Endometrium (tissue), 2 donors: ENCODE measurements around the gene HTR4.

Experiments
- FAIRE-seq: peaks from 2 replicates; lab custom pipeline; 2012; peaks lifted over from hg19 to GRCh38; lab: Jason Lieb, UNC
- donor health status: control.
- donor health status: control.

Gene HTR4

GRCh38 chr5:148606296-148606695 is 48.0 kb downstream of the HTR4 start:
- FAIRE-seq, result no peak

- FAIRE-seq, result no peak
Measured at GRCh38 chr5:148599187-148599586, 55.1 kb downstream of the HTR4 start.

GRCh38 chr5:148595697-148596096 is 58.6 kb downstream of the HTR4 start:
- no peak for FAIRE-seq

- FAIRE-seq, result no peak
Measured at GRCh38 chr5:148586796-148587195, 67.5 kb downstream of the HTR4 start.

GRCh38 chr5:148585988-148586387 is 68.3 kb downstream of the HTR4 start:
- no peak for FAIRE-seq

- no peak for FAIRE-seq
Measured at GRCh38 chr5:148584103-148584502, 70.2 kb downstream of the HTR4 start.

- FAIRE-seq, result no peak
Measured at GRCh38 chr5:148583421-148583965, 70.8 kb downstream of the HTR4 start.

- FAIRE-seq, result no peak
Measured at GRCh38 chr5:148574167-148574566, 80.2 kb downstream of the HTR4 start.

GRCh38 chr5:148573374-148573773 is 81.0 kb downstream of the HTR4 start:
- no peak for FAIRE-seq

- no peak for FAIRE-seq
Measured at GRCh38 chr5:148569948-148570347, 84.4 kb downstream of the HTR4 start.

GRCh38 chr5:148565148-148565547 is 89.2 kb downstream of the HTR4 start:
- FAIRE-seq, result no peak

- FAIRE-seq, result no peak
Measured at GRCh38 chr5:148563021-148563420, 91.3 kb downstream of the HTR4 start.

GRCh38 chr5:148561801-148562311 is 92.5 kb downstream of the HTR4 start:
- no peak for FAIRE-seq

- FAIRE-seq, result no peak
Measured at GRCh38 chr5:148559461-148559860, 94.9 kb downstream of the HTR4 start.

GRCh38 chr5:148558892-148559291 is 95.4 kb downstream of the HTR4 start:
- FAIRE-seq, result no peak

- FAIRE-seq, result no peak
Measured at GRCh38 chr5:148556835-148557234, 97.5 kb downstream of the HTR4 start.

GRCh38 chr5:148554621-148555020 is 99.7 kb downstream of the HTR4 start:
- FAIRE-seq, result no peak

- no peak for FAIRE-seq
Measured at GRCh38 chr5:148543727-148544126, 110.6 kb downstream of the HTR4 start.

- FAIRE-seq, result no peak
Measured at GRCh38 chr5:148542812-148543211, 111.5 kb downstream of the HTR4 start.

- no peak for FAIRE-seq
Measured at GRCh38 chr5:148541054-148541835, 113.1 kb downstream of the HTR4 start.

- no peak for FAIRE-seq
Measured at GRCh38 chr5:148540647-148541046, 113.7 kb downstream of the HTR4 start.

GRCh38 chr5:148539851-148540250 is 114.5 kb downstream of the HTR4 start:
- no peak for FAIRE-seq

- FAIRE-seq, result no peak
Measured at GRCh38 chr5:148535190-148535589, 119.1 kb downstream of the HTR4 start.
